WERI-Rb-1 (cell line): ENCODE results near the gene ERBB3.
A peak's percentile ranks its signal among the peaks of the same experiment; 100 is the strongest.
"Not testable (repeated sequence)": the region's sequence is repeated elsewhere in the genome, so short reads cannot be mapped to it uniquely, and the experiment has no call there.

Experiments
- DNase-seq: peaks from one replicate; pipeline ENCODE4 v3.0.0-alpha.2; 2020
- H3K27ac ChIP-seq: fragments of 250-450 bp; sonication (Bioruptor Pico); 2 replicates; pipeline ENCODE4 v1.5.1; 2020; ENCODE audit warnings: mild to moderate bottlenecking, moderate library complexity
- H3K27me3 ChIP-seq: fragments of 250-450 bp; sonication (Bioruptor Pico); 2 replicates; pipeline ENCODE4 v1.5.1; 2021; ENCODE audit warnings: mild to moderate bottlenecking, low read depth, moderate library complexity; ENCODE audit not compliant: insufficient read depth, severe bottlenecking
- H3K36me3 ChIP-seq: fragments of 250-450 bp; sonication (Bioruptor Pico); 2 replicates; pipeline ENCODE4 v1.5.1; 2020; ENCODE audit warnings: mild to moderate bottlenecking, moderate library complexity
- H3K4me3 ChIP-seq: 2 replicates; pipeline ENCODE4 v1.5.1; 2011; ENCODE audit warnings: low read depth, mild to moderate bottlenecking, control low read depth, low read length
- H3K9me3 ChIP-seq: fragments of 250-450 bp; sonication (Bioruptor Pico); 2 replicates; pipeline ENCODE4 v1.5.1; 2021; ENCODE audit warnings: mild to moderate bottlenecking, moderate library complexity; ENCODE audit not compliant: severe bottlenecking
- CTCF ChIP-seq: IDR thresholded peaks from 2 replicates; pipeline ENCODE4 v1.5.1; 2011; ENCODE audit warnings: low read depth, mild to moderate bottlenecking, control low read depth, inconsistent platforms, low read length

ERBB3 gene

DNA sequence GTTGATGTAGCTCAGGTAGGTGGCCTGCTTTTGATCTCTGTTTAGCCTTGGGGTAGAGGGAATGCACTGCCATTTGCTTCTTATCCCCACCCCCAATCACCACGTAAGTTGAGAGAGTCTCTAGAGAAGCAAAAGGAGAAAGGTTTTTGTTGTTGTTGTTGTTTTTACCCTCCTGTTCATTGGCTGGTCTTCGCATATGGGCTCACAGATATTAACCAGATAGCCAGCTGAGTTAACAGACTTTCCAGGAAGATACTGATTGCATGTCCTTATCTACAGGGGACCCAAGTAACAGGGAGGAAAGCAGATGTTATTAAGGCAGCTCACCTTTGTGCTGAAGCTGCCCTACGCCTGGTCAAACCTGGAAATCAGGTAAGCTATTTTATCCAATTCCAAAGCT is 27.3 kb downstream of the ERBB3 start:
- H3K4me3 ChIP-seq: no peak overlapping the region
- peaks cover 75% of the 10 kb centered on the region for H3K36me3 ChIP-seq
- H3K27me3 ChIP-seq: no peaks in the 10 kb centered on the region
- no peak for DNase-seq
- no peaks in the 10 kb centered on the region for H3K9me3 ChIP-seq
- TF ChIP-seq CTCF: no peak
- H3K27ac ChIP-seq: no peak overlapping the region

DNA sequence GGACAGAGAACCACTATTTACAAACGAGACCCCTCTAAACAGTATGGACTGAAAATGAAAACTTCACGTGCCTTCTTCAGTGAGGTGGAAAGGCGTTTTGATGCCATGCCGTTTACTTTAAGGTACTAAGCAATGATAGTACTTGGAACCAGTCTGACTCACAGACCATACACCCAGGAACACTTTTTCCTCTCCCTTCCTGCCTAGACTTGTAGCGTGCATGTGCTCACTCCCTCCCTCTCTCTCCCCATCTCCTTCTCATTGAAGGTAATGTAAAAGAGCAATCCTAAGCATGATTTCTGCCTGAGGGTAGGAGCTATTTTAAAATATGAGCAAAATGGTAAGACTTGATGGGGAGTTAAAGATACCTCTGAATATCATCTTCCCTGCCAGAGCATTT is 30.6 kb downstream of the ERBB3 start:
- Histone ChIP-seq H3K27me3 (no peaks in the 10 kb centered on the region), H3K9me3 (peaks cover 3% of the 10 kb centered on the region), H3K36me3 (peaks cover 85% of the 10 kb centered on the region), H3K27ac (no peak overlapping the region), H3K4me3 (no peak overlapping the region)
- no peak for TF ChIP-seq CTCF
- DNase-seq: no peak

- H3K27ac ChIP-seq: no peak overlapping the region
- H3K27me3 ChIP-seq: no peaks in the 10 kb centered on the region
- no peak for TF ChIP-seq CTCF
- DNase-seq: no peak
- peaks cover 6% of the 10 kb centered on the region for H3K9me3 ChIP-seq
- H3K36me3 ChIP-seq: peaks cover 58% of the 10 kb centered on the region
- H3K4me3 ChIP-seq: no peak overlapping the region
Measured at GRCh38 chr12:56114084-56114483, 34.1 kb downstream of the ERBB3 start.

DNA sequence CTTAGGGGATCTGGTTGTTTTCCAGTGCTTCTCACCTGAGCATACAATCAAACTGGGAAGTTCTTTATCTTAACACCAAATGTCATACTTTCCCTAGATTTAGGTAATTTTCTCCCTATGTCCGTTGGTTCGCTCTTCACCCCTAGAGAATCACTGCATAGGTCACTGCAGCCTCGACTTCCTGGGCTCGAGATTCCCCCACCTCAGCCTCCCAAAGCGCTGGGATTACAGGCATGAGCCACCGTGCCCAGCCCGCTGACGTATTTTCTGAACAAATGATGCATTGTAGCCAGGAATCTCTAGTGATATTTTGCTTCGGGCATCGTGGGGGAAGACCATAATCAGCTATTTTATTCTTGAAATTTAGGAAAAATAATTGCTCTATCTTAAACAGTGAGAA is 35.4 kb downstream of the ERBB3 start:
- H3K27me3 ChIP-seq: no peaks in the 10 kb centered on the region
- no peak overlapping the region for H3K27ac ChIP-seq
- H3K36me3 ChIP-seq: peaks cover 49% of the 10 kb centered on the region
- H3K9me3 ChIP-seq: peaks cover 6% of the 10 kb centered on the region
- H3K4me3 ChIP-seq: no peak overlapping the region
- TF ChIP-seq CTCF: no peak
- no peak for DNase-seq

DNA sequence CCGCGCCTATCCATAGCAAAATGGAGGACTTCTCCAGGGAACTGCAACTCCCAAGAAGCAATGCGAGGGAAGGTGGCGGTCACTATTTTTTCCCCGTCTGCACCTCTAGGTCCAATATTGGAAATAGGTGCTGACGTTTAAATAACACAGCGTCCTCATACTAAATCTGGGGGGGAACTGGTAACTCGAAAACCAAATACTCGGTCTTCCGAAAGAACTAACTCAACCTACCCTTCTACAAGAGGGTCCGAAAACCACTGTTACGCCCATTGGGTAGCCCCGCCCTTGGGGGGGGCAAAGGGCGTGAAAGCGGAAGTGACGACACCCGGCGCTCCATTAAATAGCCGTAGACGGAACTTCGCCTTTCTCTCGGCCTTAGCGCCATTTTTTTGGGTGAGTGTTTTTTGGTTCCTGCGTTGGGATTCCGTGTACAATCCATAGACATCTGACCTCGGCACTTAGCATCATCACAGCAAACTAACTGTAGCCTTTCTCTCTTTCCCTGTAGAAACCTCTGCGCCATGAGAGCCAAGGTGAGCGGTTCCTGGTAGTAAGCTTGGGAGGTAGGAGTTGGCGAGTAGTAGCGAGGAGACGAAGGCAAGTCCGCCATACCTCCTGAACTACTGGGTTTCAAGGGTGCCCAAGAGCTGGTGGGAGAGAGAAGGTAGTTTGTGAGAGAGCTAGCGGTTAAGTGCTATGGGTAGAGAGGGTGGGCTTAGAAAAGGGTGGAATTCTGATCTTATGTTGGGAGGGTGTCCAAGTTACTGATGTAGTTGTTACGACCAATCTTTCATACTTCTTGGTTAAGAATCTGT is 36.5 kb downstream of the ERBB3 start, which contains the start of gene RPL41:
TSS of gene RPL41 (plus strand) at position 367 of the 815 bp plus-strand sequence.
- Histone ChIP-seq H3K27me3 (no peaks in the 10 kb centered on the region), H3K27ac (peak within 1 kb of the TSS; percentile 89), H3K9me3 (peaks cover 6% of the 10 kb centered on the region), H3K36me3 (peaks cover 47% of the 10 kb centered on the region), H3K4me3 (peak within 1 kb of the TSS; percentile 96)
- DNase-seq: peak; percentile 91
- no peak for TF ChIP-seq CTCF

- not testable (repeated sequence) for DNase-seq, H3K27me3 ChIP-seq, H3K9me3 ChIP-seq
- peaks cover 43% of the 10 kb centered on the region for H3K36me3 ChIP-seq
- peak overlapping the region; percentile 89 for H3K27ac ChIP-seq
- peak overlapping the region; percentile 96 for H3K4me3 ChIP-seq
Measured at GRCh38 chr12:56117082-56117706, 37.2 kb downstream of the ERBB3 start.
